ENCODE measurements around the gene WDR91.

DNA sequence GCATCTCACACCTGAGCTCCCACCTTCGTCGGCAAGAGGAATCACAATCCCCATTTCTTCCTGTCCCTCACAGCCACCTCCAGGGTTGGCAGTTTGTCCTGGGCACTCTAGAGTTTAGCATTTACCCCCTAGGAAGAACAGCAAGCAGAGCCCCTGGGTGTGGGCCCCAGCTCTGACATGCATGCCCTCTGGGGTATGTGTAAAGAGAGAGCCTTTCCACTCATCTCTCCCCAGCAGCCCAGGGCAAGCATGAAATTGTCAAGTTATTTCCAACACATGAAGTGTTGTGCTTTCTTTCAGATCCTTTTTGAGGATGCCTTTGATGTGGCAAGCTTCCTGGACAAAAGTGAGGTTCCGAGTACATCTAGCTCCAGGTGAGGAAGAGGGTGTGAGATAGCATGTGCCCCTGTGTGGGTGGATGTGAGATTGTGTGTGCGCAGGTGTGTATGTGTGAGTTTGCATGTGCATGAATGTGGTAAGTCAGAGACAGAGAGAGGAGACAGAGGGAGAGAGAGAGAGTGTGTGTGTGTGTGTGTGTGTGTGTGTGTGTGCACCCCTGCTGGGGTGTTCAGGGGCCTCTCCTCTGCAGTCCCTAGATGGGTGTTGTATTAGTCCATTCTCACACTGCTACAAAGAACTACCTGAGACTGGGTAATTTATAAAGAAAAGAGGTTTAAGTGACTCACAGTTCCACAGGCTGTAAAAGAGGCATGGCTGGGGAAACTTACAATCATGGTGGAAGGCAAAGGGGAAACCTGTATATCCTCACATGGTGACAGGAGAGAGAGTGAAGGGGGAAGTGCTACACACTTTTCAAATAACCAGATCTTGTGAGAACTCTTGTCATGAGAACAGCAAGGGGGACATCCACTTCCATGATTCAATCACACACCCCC is 40.4 kb upstream of the WDR91 start:
- TF ChIP-seq, protein P1, sequence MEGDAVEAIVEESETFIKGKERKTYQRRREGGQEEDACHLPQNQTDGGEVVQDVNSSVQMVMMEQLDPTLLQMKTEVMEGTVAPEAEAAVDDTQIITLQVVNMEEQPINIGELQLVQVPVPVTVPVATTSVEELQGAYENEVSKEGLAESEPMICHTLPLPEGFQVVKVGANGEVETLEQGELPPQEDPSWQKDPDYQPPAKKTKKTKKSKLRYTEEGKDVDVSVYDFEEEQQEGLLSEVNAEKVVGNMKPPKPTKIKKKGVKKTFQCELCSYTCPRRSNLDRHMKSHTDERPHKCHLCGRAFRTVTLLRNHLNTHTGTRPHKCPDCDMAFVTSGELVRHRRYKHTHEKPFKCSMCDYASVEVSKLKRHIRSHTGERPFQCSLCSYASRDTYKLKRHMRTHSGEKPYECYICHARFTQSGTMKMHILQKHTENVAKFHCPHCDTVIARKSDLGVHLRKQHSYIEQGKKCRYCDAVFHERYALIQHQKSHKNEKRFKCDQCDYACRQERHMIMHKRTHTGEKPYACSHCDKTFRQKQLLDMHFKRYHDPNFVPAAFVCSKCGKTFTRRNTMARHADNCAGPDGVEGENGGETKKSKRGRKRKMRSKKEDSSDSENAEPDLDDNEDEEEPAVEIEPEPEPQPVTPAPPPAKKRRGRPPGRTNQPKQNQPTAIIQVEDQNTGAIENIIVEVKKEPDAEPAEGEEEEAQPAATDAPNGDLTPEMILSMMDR (conservative IDR thresholded peaks at IDR 0.05) = no peak
- TF ChIP-seq ZFX (IDR thresholded peaks at IDR 0.05) = no peak

All from C4-2B (cell line).